Measurements from ENCODE around the gene CDKL1. TPM values are rescaled to one million over a fixed set of nuclear protein-coding genes. Genes with fewer than 3 reads are reported as not detected.
"Not testable (repeated sequence)": the region's sequence is repeated elsewhere in the genome, so short reads cannot be mapped to it uniquely, and the experiment has no call there.

CDKL1 gene
- total RNA-seq, 1 experiment from 2014 or later: 11.3 TPM

DNA sequence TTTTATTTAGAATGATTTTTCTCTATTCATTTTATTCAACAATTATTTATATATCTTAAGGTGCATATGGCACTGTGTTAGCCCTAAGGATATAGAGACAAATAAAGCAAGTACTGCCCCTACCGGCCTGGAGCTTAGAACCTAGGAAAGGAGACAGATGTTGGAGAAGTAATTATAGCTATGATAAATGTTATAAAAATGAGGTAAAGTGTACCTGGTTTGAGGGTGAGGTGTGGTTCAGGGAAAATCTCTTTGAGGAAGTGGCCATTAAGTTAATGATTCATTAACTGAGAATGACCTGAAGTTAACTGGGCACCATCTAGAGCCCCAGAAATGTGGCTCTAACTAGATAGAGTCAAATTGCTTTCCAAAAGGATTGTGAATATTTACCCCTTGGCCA is 31.9 kb downstream of the CDKL1 start:
- Histone ChIP-seq H3K4me3 (ENCODE audit: low read depth, low read length, poor library complexity, severe bottlenecking) (no peak overlapping the region), H3K9me3 (ENCODE audit: low read depth, low read length, poor library complexity, severe bottlenecking) (no peaks in the 10 kb centered on the region), H3K27me3 (replicated peaks; ENCODE audit: insufficient read depth, low read depth, low read length, poor library complexity) (no peaks in the 10 kb centered on the region), H3K27ac (ENCODE audit: low read depth, low read length, poor library complexity, severe bottlenecking) (no peak overlapping the region), H3K36me3 (ENCODE audit: insufficient read depth, low read length, poor library complexity, severe bottlenecking) (no peaks in the 10 kb centered on the region), H3K4me1 (ENCODE audit: insufficient read depth, low read length, poor library complexity, severe bottlenecking) (no peaks in the 10 kb centered on the region)
- intact Hi-C loops (cut with micrococcal nuclease; ENCODE audit: unreplicated experiment): no loop called here
- no peak for DNase-seq (ENCODE audit: low spot score)
- no TSS peak for BruUV-seq (replicated peaks)
- ChIA-PET CTCF (no interaction called here), POLR2A (ENCODE audit: low non-redundant PET) (no interaction called here)
- TF ChIP-seq EZH2 (IDR thresholded peaks at IDR 0.05; ENCODE audit: borderline replicate concordance, low read depth, low read length, poor library complexity, severe bottlenecking): no peak
- TF ChIP-seq, protein P1, sequence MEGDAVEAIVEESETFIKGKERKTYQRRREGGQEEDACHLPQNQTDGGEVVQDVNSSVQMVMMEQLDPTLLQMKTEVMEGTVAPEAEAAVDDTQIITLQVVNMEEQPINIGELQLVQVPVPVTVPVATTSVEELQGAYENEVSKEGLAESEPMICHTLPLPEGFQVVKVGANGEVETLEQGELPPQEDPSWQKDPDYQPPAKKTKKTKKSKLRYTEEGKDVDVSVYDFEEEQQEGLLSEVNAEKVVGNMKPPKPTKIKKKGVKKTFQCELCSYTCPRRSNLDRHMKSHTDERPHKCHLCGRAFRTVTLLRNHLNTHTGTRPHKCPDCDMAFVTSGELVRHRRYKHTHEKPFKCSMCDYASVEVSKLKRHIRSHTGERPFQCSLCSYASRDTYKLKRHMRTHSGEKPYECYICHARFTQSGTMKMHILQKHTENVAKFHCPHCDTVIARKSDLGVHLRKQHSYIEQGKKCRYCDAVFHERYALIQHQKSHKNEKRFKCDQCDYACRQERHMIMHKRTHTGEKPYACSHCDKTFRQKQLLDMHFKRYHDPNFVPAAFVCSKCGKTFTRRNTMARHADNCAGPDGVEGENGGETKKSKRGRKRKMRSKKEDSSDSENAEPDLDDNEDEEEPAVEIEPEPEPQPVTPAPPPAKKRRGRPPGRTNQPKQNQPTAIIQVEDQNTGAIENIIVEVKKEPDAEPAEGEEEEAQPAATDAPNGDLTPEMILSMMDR (conservative IDR thresholded peaks at IDR 0.05; ENCODE audit: low read depth, low read length): no peak

- no peak overlapping the region for H3K4me3 ChIP-seq (ENCODE audit: low read depth, low read length, poor library complexity, severe bottlenecking)
- no TSS peak for BruUV-seq (replicated peaks)
- POLR2A ChIA-PET (ENCODE audit: low non-redundant PET): no interaction called here
These were observed 33.0 kb downstream of the CDKL1 start for GRCh38 chr14:50363714-50364111.

GRCh38 chr14:50362764-50363713 is 33.6 kb downstream of the CDKL1 start:
- Histone ChIP-seq H3K4me3 (ENCODE audit: low read depth, low read length, poor library complexity, severe bottlenecking) (no peak overlapping the region), H3K27me3 (replicated peaks; ENCODE audit: insufficient read depth, low read depth, low read length, poor library complexity) (no peaks in the 10 kb centered on the region), H3K27ac (ENCODE audit: low read depth, low read length, poor library complexity, severe bottlenecking) (no peak overlapping the region), H3K9me3 (ENCODE audit: low read depth, low read length, poor library complexity, severe bottlenecking) (no peaks in the 10 kb centered on the region), H3K36me3 (ENCODE audit: insufficient read depth, low read length, poor library complexity, severe bottlenecking) (no peaks in the 10 kb centered on the region), H3K4me1 (ENCODE audit: insufficient read depth, low read length, poor library complexity, severe bottlenecking) (no peaks in the 10 kb centered on the region)
- intact Hi-C loops (cut with micrococcal nuclease; ENCODE audit: unreplicated experiment): no loop called here
- ChIA-PET CTCF (no interaction called here), POLR2A (ENCODE audit: low non-redundant PET) (no interaction called here)
- BruUV-seq (replicated peaks): no TSS peak
- no peak for DNase-seq (ENCODE audit: low spot score)
- no peak for TF ChIP-seq EZH2 (IDR thresholded peaks at IDR 0.05; ENCODE audit: borderline replicate concordance, low read depth, low read length, poor library complexity, severe bottlenecking)
- TF ChIP-seq, protein P1 (conservative IDR thresholded peaks at IDR 0.05; ENCODE audit: low read depth, low read length): no peak

More at GRCh38 chr14:50363714-50364111, 33.0 kb downstream of the CDKL1 start:
- H3K4me1 ChIP-seq (ENCODE audit: insufficient read depth, low read length, poor library complexity, severe bottlenecking): no peaks in the 10 kb centered on the region
- H3K27ac ChIP-seq (ENCODE audit: low read depth, low read length, poor library complexity, severe bottlenecking): no peak overlapping the region
- no peaks in the 10 kb centered on the region for H3K9me3 ChIP-seq (ENCODE audit: low read depth, low read length, poor library complexity, severe bottlenecking)
- DNase-seq (ENCODE audit: low spot score): peak; percentile 36
- intact Hi-C loops (cut with micrococcal nuclease; ENCODE audit: unreplicated experiment): no loop called here
- TF ChIP-seq EZH2 (IDR thresholded peaks at IDR 0.05; ENCODE audit: borderline replicate concordance, low read depth, low read length, poor library complexity, severe bottlenecking): no peak
- TF ChIP-seq, protein P1 (conservative IDR thresholded peaks at IDR 0.05; ENCODE audit: low read depth, low read length): no peak
- CTCF ChIA-PET: no interaction called here
- H3K36me3 ChIP-seq (ENCODE audit: insufficient read depth, low read length, poor library complexity, severe bottlenecking): no peaks in the 10 kb centered on the region
- no peaks in the 10 kb centered on the region for H3K27me3 ChIP-seq (replicated peaks; ENCODE audit: insufficient read depth, low read depth, low read length, poor library complexity)

- CTCF ChIA-PET; H3K9me3 ChIP-seq (ENCODE audit: low read depth, low read length, poor library complexity, severe bottlenecking); POLR2A ChIA-PET (ENCODE audit: low non-redundant PET); BruUV-seq (replicated peaks); H3K27me3 ChIP-seq (replicated peaks; ENCODE audit: insufficient read depth, low read depth, low read length, poor library complexity); H3K27ac ChIP-seq (ENCODE audit: low read depth, low read length, poor library complexity, severe bottlenecking); H3K4me3 ChIP-seq (ENCODE audit: low read depth, low read length, poor library complexity, severe bottlenecking); intact Hi-C loops (cut with micrococcal nuclease; ENCODE audit: unreplicated experiment); H3K4me1 ChIP-seq (ENCODE audit: insufficient read depth, low read length, poor library complexity, severe bottlenecking); DNase-seq (ENCODE audit: low spot score); H3K36me3 ChIP-seq (ENCODE audit: insufficient read depth, low read length, poor library complexity, severe bottlenecking): not testable (repeated sequence)
These were observed 34.9 kb downstream of the CDKL1 start for GRCh38 chr14:50361473-50362403.
